Memory B cell (primary cell): Measurements from ENCODE around the gene OSTF1.
A peak's percentile ranks its signal among the peaks of the same experiment; 100 is the strongest.

Experiments
- ATAC-seq: fragments of 150-1000 bp; cut with Tn5 transposase; 2 replicates; pipeline ENCODE4 v1.10.0; 2021; ENCODE audit warnings: low read depth, mild to moderate bottlenecking, moderate library complexity
- DNase-seq, 2 donors: peaks; one replicate each; pipeline ENCODE4 v3.0.0; 2022; ENCODE audit warnings: low spot score in 2 of 2
- H3K27ac Mint-ChIP-seq: one replicate; pipeline ENCODE4 v1.8.0; 2022; ENCODE audit warnings: mild to moderate bottlenecking, moderate library complexity, mixed read lengths
- H3K27me3 Mint-ChIP-seq: one replicate; pipeline ENCODE4 v1.8.0; 2022; ENCODE audit warnings: mixed read lengths
- H3K36me3 Mint-ChIP-seq: one replicate; pipeline ENCODE4 v1.8.0; 2022; ENCODE audit warnings: mild to moderate bottlenecking, mixed read lengths
- H3K4me1 Mint-ChIP-seq: one replicate; pipeline ENCODE4 v1.8.0; 2022; ENCODE audit warnings: mixed read lengths
- H3K4me3 Mint-ChIP-seq: one replicate; pipeline ENCODE4 v1.8.0; 2022; ENCODE audit warnings: mild to moderate bottlenecking, moderate library complexity, mixed read lengths
- H3K9me3 Mint-ChIP-seq: one replicate; pipeline ENCODE4 v1.8.0; 2022; ENCODE audit warnings: mixed read lengths

OSTF1 gene

DNA sequence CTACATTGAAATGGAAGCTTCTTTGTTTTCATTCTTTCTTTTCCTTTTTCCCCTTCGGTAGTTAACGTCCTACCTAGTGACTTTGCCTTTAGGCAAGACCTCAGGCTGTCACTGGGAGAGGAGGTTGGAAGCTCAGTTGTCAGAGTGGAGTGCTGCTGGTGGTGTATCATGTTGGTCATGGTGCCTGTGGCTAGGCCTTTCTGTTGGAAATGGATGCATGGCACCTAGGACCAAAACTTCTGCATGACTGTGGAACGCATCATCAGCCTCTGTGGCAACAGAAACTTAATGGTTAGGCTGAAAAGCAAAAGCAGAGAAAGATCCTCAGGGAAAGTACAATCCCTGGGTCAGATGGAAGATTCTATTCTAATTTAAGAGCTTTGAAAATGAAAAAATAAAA, 57.9 kb downstream of the OSTF1 start:
- H3K27ac Mint-ChIP-seq: peak overlapping the region; percentile 69
- DNase-seq (no peak), ATAC-seq (no peak)
- H3K9me3 Mint-ChIP-seq: peaks cover 8% of the 10 kb centered on the region
- H3K4me1 Mint-ChIP-seq: peaks cover 21% of the 10 kb centered on the region
- no peak overlapping the region for H3K4me3 Mint-ChIP-seq
- no peaks in the 10 kb centered on the region for H3K27me3 Mint-ChIP-seq
- H3K36me3 Mint-ChIP-seq: peaks cover 44% of the 10 kb centered on the region

DNA sequence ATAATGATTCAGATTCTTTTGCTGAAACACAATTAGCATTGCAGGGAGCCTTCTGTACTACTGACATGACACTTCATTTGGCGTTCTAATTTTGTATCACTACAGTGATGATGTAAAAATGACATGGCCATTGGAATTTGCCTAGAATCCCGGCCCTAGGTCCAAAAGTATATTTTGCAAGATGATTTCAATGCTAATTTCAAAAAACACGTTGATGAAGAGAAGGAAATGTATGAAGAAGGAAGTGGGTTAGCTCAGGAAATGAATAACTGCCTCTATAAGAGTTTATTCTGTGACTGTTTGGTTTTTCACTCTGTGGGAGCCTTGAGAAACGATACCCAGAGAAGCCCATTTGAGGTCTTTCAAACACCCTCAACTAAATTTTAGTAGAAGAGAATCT, 59.3 kb downstream of the OSTF1 start:
- H3K4me1 Mint-ChIP-seq: peaks cover 13% of the 10 kb centered on the region
- peaks cover 8% of the 10 kb centered on the region for H3K9me3 Mint-ChIP-seq
- DNase-seq (no peak), ATAC-seq (no peak)
- peak overlapping the region; percentile 69 for H3K27ac Mint-ChIP-seq
- no peaks in the 10 kb centered on the region for H3K27me3 Mint-ChIP-seq
- no peak overlapping the region for H3K4me3 Mint-ChIP-seq
- H3K36me3 Mint-ChIP-seq: peaks cover 38% of the 10 kb centered on the region

DNA sequence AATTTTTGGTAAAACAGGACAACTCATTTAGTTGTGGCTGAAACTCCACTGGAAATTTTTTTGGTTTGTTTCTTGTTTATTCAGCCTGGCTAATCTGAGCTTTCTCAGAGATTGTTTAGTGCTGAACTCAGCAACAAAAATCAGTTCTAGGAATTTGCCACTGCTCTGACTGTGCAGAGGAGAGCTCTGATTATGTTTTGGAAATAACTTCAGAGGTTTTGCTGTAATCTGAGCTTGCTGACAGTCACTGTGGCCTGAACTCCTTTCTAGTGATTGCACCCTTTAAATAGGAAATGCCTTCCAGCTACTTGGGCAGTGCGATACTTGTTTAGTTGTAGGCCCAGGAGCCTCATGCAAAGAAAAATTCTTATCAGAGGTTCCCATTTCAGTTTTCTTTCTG, 60.2 kb downstream of the OSTF1 start:
- Mint-ChIP-seq H3K9me3 (peaks cover 5% of the 10 kb centered on the region), H3K4me3 (no peak overlapping the region), H3K27ac (peak overlapping the region; percentile 69), H3K36me3 (peaks cover 30% of the 10 kb centered on the region), H3K27me3 (no peaks in the 10 kb centered on the region), H3K4me1 (peaks cover 10% of the 10 kb centered on the region)
- DNase-seq (no peak), ATAC-seq (no peak)

DNA sequence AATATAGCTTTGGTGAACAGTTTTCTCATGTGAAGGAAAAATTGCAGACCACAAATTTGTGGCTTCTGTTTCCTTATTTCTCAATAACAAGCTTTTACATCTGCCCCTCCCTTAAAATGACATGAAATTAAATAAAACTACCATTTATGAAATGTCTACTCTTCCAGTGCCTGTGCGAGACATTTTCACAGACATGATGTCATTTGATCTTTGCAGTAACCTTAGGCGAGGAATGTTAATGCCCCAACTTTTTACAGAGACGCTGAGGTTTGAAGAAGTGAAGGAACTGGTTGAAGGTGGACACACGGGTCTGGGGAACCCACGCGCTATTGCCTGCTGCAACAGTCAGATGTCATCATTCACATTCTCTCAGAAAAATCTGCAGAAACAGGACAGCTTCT, 61.5 kb downstream of the OSTF1 start:
- Mint-ChIP-seq H3K4me3 (no peak overlapping the region), H3K9me3 (peaks cover 2% of the 10 kb centered on the region), H3K4me1 (peaks cover 10% of the 10 kb centered on the region), H3K27me3 (no peaks in the 10 kb centered on the region), H3K36me3 (peaks cover 17% of the 10 kb centered on the region), H3K27ac (peak overlapping the region; percentile 74)
- no peak for DNase-seq
- ATAC-seq: no peak

DNA sequence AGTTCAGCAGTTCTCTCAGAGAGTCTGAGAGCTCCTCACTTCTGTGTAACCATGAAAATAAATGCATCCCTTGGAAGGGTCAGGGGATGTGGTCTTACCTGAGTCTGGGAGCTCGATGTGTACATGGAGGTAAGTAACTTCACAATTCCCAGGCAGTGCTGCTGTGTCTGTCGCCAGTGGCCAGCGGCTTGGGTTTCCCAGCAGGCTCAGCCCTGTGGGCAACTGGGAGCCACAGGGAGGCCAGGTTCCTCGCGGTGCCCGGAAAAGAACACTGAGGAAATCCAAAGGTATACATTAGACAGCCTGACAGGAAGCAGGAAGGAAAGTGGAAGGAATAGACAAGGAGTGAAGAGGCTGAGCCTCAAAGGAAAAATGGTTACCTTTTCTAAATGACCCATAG, 62.2 kb downstream of the OSTF1 start:
- Mint-ChIP-seq H3K4me3 (no peak overlapping the region), H3K9me3 (no peaks in the 10 kb centered on the region), H3K27ac (peak overlapping the region; percentile 21), H3K4me1 (peaks cover 8% of the 10 kb centered on the region), H3K27me3 (no peaks in the 10 kb centered on the region), H3K36me3 (peaks cover 16% of the 10 kb centered on the region)
- no peak for ATAC-seq
- no peak for DNase-seq

DNA sequence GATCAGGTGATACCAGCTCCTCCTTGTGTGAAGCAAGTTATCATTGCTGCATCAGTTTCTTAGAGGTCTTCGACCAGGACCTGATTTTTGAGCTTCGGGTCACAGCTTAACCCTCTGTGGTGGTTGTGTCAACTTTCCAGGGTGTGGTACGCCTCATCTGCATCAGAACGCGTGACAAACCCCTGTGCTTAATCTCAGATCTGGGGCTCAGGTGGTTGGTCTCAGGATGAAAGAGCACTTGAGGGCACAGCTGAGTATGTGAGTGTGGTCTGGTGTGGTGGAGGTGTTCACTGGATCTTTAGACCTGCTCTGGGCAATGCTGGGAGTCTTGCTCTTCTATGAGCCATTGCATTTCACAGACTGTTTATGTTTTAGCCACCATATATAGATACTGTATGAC, 64.1 kb downstream of the OSTF1 start:
- no peaks in the 10 kb centered on the region for H3K9me3 Mint-ChIP-seq
- H3K36me3 Mint-ChIP-seq: peaks cover 18% of the 10 kb centered on the region
- H3K4me1 Mint-ChIP-seq: peaks cover 8% of the 10 kb centered on the region
- H3K27me3 Mint-ChIP-seq: no peaks in the 10 kb centered on the region
- H3K27ac Mint-ChIP-seq: no peak overlapping the region
- H3K4me3 Mint-ChIP-seq: no peak overlapping the region
- DNase-seq (no peak), ATAC-seq (no peak)

DNA sequence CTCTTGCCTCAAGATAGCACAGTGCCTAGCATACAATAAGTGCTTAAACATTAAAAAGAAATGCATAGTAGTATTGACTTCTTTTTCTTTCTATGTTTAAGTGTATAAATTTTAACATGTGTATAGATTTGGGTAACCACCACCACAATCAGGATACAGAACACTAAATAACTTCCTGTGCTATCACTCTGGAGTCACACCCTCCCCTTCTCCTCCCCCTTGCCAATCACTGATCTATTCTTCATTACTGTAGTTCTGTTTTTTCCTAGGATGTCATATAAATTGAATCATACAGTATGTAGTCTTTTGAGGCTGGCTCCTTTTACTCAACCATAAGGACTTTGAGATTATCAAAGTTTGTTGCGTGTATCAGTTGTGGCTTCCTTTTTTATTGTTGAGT, 68.5 kb downstream of the OSTF1 start:
- Mint-ChIP-seq H3K27me3 (no peaks in the 10 kb centered on the region), H3K4me1 (no peaks in the 10 kb centered on the region), H3K4me3 (no peak overlapping the region), H3K27ac (no peak overlapping the region), H3K9me3 (no peaks in the 10 kb centered on the region), H3K36me3 (peaks cover 9% of the 10 kb centered on the region)
- ATAC-seq: no peak
- no peak for DNase-seq

DNA sequence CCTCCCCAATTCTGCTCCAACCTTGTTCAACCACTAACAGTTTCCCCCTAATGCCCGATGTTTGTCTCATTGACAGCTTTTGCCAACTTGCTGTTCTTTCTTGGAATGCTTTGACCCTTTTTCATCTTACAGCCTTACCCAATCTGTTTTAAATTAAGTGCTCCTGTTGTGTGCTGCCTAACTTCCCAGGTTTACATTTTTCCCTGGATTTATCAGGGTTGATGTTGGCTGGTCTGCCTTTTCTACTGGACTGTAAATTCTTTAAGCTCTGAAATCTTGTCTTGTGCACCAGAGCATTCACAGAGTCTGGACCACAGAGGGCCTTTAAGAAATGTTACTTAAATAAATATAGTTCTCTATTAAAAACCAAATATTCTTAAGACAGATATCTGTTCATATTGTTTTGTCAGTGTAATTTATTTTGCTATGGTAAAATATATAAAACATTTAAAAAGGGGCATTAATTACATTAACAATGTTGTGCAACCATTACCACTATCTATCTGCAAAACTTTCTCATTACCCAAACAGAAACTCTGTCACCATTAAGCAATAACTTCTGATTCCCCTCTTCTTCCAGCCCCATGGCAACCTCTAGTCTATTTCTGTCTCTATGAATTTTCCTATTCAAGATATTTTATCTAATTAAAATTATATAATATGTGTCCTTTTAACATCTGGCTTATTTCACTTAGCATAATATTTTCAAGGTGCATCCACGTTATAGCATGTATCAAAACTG, 73.0 kb downstream of the OSTF1 start:
- Mint-ChIP-seq H3K27ac (no peak overlapping the region), H3K4me1 (no peaks in the 10 kb centered on the region), H3K27me3 (no peaks in the 10 kb centered on the region), H3K9me3 (peaks cover 4% of the 10 kb centered on the region), H3K36me3 (peaks cover 22% of the 10 kb centered on the region), H3K4me3 (no peak overlapping the region)
- DNase-seq (no peak), ATAC-seq (no peak)

DNA sequence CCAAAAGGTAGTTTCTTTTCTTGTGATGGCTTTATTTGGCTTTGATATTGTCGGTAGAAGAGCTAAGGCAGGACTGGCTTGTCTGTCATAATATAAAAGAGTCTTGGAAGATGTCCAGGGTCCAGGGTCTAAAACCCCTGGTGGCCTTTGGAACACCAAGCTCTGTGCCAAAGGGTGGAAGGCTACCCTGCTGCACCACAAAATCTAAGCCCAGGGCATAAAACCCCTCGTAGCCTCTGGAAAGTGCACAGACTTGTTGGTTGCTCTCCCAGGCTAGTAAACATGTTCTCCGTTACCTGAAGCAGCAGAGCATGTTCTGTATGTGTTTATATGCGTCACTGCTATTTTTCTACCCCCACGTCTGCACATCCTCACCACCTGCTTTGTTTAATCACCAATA, 75.5 kb downstream of the OSTF1 start:
- Mint-ChIP-seq H3K36me3 (peaks cover 39% of the 10 kb centered on the region), H3K4me1 (no peaks in the 10 kb centered on the region), H3K27ac (no peak overlapping the region)

DNA sequence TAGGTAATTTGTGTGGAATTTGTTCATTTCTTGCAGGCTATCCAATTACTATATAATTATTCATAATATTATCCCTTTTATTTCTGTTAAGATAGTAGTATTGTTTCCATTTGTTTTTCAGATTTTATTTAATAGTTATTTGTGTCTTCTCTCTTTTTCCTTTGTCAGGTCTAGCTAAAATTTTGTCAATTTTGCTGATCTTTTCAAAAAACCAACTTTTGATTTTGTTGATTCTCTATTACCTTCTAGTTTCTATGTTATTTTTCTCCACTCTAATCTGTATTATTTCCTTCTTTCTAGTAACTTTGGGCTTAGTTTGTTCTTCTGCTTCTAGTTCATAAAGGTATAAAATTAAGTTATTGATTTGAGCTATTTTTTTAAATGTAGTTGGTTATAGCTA, 76.3 kb downstream of the OSTF1 start:
- Mint-ChIP-seq H3K9me3 (peaks cover 7% of the 10 kb centered on the region), H3K27me3 (no peaks in the 10 kb centered on the region), H3K4me3 (no peak overlapping the region), H3K36me3 (peaks cover 42% of the 10 kb centered on the region), H3K27ac (no peak overlapping the region), H3K4me1 (no peaks in the 10 kb centered on the region)
- ATAC-seq (no peak), DNase-seq (no peak)

More for the DNA sequence above, 75.5 kb downstream of the OSTF1 start:
- no peaks in the 10 kb centered on the region for H3K27me3 Mint-ChIP-seq
- H3K4me3 Mint-ChIP-seq: no peak overlapping the region
- no peak for ATAC-seq
- DNase-seq: no peak
- peaks cover 7% of the 10 kb centered on the region for H3K9me3 Mint-ChIP-seq

DNA sequence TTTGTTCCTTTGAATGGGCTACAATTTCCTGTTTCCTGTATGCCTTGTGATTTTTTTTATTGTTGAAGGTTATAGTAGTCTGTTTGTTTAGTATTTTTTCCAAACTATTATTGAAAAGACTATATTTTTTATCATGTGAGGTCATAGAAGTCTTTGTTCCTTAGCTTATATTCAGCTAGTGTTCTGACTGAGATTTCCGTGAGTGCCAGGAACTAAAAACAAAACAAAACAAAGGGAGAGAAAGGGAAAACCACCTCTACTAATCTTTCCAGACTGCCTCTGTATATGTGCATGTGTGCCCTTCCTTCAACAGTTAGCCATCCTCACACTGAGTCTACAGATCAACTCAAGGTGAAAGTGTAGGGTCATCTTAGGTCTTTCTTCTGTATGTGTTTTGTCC, 79.0 kb downstream of the OSTF1 start:
- Mint-ChIP-seq H3K4me1 (no peaks in the 10 kb centered on the region), H3K9me3 (peaks cover 7% of the 10 kb centered on the region), H3K27ac (no peak overlapping the region), H3K36me3 (peaks cover 48% of the 10 kb centered on the region), H3K27me3 (no peaks in the 10 kb centered on the region), H3K4me3 (no peak overlapping the region)
- no peak for ATAC-seq
- no peak for DNase-seq

DNA sequence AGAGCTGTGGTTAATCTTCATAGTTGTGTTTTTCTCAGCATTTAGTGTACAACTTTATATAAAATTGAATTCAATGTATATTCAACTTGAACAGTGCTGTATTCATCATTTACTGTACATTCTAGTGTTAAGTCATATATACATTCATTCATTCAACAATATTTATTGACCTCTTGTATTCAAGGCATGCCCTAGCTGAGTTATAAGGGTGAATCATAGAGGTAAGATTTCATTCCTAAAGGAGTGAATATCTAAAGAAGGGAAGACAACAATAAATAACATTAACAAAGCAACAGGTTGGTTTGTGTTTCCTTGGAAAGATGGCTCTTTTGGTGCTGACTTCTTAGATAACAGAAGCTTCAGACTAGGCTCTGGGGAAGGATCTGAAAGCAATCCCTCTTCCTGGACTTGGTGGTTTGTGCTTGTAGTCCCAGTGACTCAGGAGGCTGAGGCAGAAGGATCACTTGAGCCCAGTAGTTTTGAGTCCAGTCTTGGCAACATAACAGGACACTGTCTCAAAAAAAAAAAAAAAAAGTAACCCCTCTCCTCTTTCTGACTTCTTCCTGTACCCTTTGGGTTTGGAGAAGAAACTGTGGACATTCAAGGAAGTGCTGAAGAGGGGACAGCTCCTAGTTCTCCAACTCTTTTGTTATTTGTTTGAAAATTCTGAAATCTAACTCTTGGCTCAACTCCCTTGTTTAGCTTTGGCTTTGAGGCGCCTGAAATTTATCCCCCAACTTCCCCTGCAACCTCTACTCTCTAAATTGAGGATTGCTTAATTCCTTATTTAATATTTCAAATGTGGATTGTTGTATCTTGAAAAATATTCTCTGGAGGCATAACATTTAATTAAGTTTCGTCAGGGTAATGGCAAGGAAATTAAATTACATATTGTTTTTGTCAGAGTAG, 80.2 kb downstream of the OSTF1 start:
- ATAC-seq (no peak), DNase-seq (no peak)
- Mint-ChIP-seq H3K4me1 (no peaks in the 10 kb centered on the region), H3K9me3 (peaks cover 7% of the 10 kb centered on the region), H3K36me3 (peaks cover 44% of the 10 kb centered on the region), H3K4me3 (no peak overlapping the region), H3K27ac (no peak overlapping the region), H3K27me3 (no peaks in the 10 kb centered on the region)

DNA sequence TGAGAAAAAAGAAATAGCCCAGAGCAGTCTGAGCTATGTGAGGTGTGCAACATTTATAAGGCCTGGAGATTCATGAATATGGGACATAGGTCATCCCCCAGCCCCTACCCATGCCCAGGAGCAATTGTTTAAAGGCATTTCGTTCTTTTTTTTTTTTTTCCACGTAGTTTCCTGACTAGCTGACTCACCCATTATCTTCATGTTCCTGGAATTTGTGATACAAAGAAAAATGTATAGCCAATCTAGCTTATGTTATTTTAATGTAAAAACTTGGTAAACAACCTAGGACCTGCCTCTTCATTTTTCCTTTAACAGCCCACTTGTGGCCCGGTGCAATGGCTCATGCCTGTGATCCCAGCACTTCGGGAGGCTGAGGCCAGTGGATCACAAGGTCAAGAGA, 81.3 kb downstream of the OSTF1 start:
- Mint-ChIP-seq H3K4me1 (no peaks in the 10 kb centered on the region), H3K27ac (no peak overlapping the region), H3K4me3 (no peak overlapping the region), H3K9me3 (peaks cover 4% of the 10 kb centered on the region), H3K36me3 (peaks cover 41% of the 10 kb centered on the region), H3K27me3 (no peaks in the 10 kb centered on the region)
- ATAC-seq: no peak
- DNase-seq: no peak

DNA sequence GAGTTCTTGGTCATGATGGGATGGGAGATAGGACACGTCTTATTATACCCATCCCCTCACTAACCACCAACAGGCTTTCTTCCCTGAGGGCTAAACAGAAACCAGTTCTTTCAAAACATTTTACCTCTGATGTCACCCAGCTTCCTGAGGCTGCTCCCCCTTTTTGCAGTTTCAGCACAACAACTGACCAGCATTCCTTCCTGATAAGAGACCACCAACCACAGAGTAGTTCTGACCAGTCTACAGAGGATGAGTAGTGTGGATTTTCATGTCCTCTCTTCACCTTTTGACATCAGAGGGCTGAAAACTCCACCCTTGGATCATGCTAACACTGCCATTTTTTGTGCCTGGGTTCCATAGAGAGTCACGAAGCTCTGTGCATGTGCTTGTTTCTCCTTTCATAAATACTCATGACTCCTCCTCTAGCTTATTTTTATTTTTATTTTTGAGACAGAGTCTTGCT, 82.6 kb downstream of the OSTF1 start:
- no peak overlapping the region for H3K4me3 Mint-ChIP-seq
- no peaks in the 10 kb centered on the region for H3K27me3 Mint-ChIP-seq
- H3K4me1 Mint-ChIP-seq: no peaks in the 10 kb centered on the region
- ATAC-seq: no peak
- H3K36me3 Mint-ChIP-seq: peaks cover 35% of the 10 kb centered on the region
- no peak for DNase-seq
- peaks cover 2% of the 10 kb centered on the region for H3K9me3 Mint-ChIP-seq
- no peak overlapping the region for H3K27ac Mint-ChIP-seq
